Neural cell (in vitro differentiated cells): ENCODE results near the gene SOX30. TPM values are rescaled to one million over a fixed set of nuclear protein-coding genes. Genes with fewer than 3 reads are reported as not detected.

Experiments
- H2AFZ ChIP-seq: fragments of 200-600, 300-800 bp; sonication (generic), shearing (Covaris generic); 2 replicates; pipeline ENCODE4 v1.6.0; 2014; ENCODE audit warnings: low read depth, mild to moderate bottlenecking, antibody characterized with exemption, low read length, moderate library complexity
- H3F3A ChIP-seq: fragments of 200-600 bp; shearing (Covaris generic); 2 replicates; pipeline ENCODE4 v1.6.1; 2016; ENCODE audit warnings: mild to moderate bottlenecking, moderate library complexity, mixed read lengths, antibody characterized with exemption, low read length; ENCODE audit not compliant: insufficient read depth, poor library complexity, severe bottlenecking
- H3K27ac ChIP-seq: fragments of 200-600, 300-800 bp; sonication (generic), shearing (Covaris generic); 2 replicates; pipeline ENCODE4 v1.5.1; 2014; ENCODE audit warnings: mild to moderate bottlenecking, low read length, moderate library complexity
- H3K27me3 ChIP-seq: fragments of 300-800, 200-600 bp; sonication (generic), shearing (Covaris generic); 2 replicates; pipeline ENCODE4 v1.6.0; 2014; ENCODE audit warnings: mild to moderate bottlenecking, low read depth, low read length, moderate library complexity; ENCODE audit not compliant: insufficient read depth
- H3K36me3 ChIP-seq: fragments of 300-800, 200-600 bp; sonication (generic), shearing (Covaris generic); 2 replicates; pipeline ENCODE4 v1.5.1; 2014; ENCODE audit warnings: mild to moderate bottlenecking, antibody characterized with exemption, low read length, moderate library complexity; ENCODE audit not compliant: insufficient read depth
- H3K4me2 ChIP-seq: fragments of 300-800, 200-600 bp; sonication (generic), shearing (Covaris generic); 2 replicates; pipeline ENCODE4 v1.6.0; 2014; ENCODE audit warnings: mild to moderate bottlenecking, low read length
- H3K4me3 ChIP-seq: fragments of 300-800, 200-600 bp; sonication (generic), shearing (Covaris generic); 2 replicates; pipeline ENCODE4 v1.5.1; 2014; ENCODE audit warnings: mild to moderate bottlenecking, low read length, moderate library complexity
- H3K79me2 ChIP-seq: fragments of 200-600 bp; shearing (Covaris generic); replicated peaks from 2 replicates; pipeline ENCODE4 v1.6.0; 2014; ENCODE audit warnings: mild to moderate bottlenecking, low read length, moderate library complexity; ENCODE audit not compliant: insufficient read depth
- H3K9ac ChIP-seq: fragments of 300-800, 200-600 bp; sonication (generic), shearing (Covaris generic); 2 replicates; pipeline ENCODE4 v1.6.1; 2016; ENCODE audit warnings: mild to moderate bottlenecking, low read length, mixed read lengths
- H3K9me2 ChIP-seq: fragments of 200-600 bp; shearing (Covaris generic); 2 replicates; pipeline ENCODE4 v1.6.1; 2016; ENCODE audit warnings: mild to moderate bottlenecking, low read length, mixed read lengths; ENCODE audit not compliant: insufficient read depth
- H3K9me3 ChIP-seq: fragments of 200-600, 300-800 bp; sonication (generic), shearing (Covaris generic); 2 replicates; pipeline ENCODE4 v1.6.1; 2016; ENCODE audit warnings: mild to moderate bottlenecking, mixed run types, low read length, moderate library complexity, mixed read lengths
- H4K20me1 ChIP-seq: fragments of 200-600 bp; shearing (Covaris generic); 2 replicates; pipeline ENCODE4 v1.6.1; 2016; ENCODE audit warnings: mild to moderate bottlenecking, mixed run types; ENCODE audit not compliant: insufficient read depth
- CTCF ChIP-seq: fragments of 450-650 bp; IDR thresholded peaks from 2 replicates; pipeline ENCODE4 v1.5.1; 2014; ENCODE audit warnings: antibody characterized with exemption, mild to moderate bottlenecking, moderate library complexity; ENCODE audit not compliant: poor library complexity, severe bottlenecking
- EP300 ChIP-seq: fragments of 450-650 bp; conservative IDR thresholded peaks from 2 replicates; pipeline ENCODE4 v1.6.1; 2014; ENCODE audit warnings: antibody characterized with exemption, mild to moderate bottlenecking, moderate library complexity; ENCODE audit not compliant: poor library complexity, severe bottlenecking
- EZH2 ChIP-seq: fragments of 200-600, 300-800 bp; shearing (Covaris generic), sonication (generic); IDR thresholded peaks from 2 replicates; pipeline ENCODE4 v1.6.1; 2014; ENCODE audit warnings: antibody characterized with exemption, low read length, borderline replicate concordance, mild to moderate bottlenecking; ENCODE audit not compliant: insufficient read depth, poor library complexity, severe bottlenecking
- MXI1 ChIP-seq: fragments of 450-650 bp; conservative IDR thresholded peaks from 2 replicates; pipeline ENCODE4 v1.6.1; 2014; ENCODE audit warnings: antibody characterized with exemption, mild to moderate bottlenecking; ENCODE audit not compliant: poor library complexity, severe bottlenecking
- POLR2AphosphoS5 ChIP-seq: IDR thresholded peaks from 2 replicates; pipeline ENCODE4 v1.6.1; 2012
- RAD21 ChIP-seq: fragments of 450-650 bp; conservative IDR thresholded peaks from 2 replicates; pipeline ENCODE4 v1.6.1; 2014; ENCODE audit warnings: antibody characterized with exemption, mild to moderate bottlenecking, moderate library complexity
- REST ChIP-seq: IDR thresholded peaks from 2 replicates; pipeline ENCODE4 v1.6.1; 2012; ENCODE audit warnings: borderline replicate concordance
- SMC3 ChIP-seq: fragments of 450-650 bp; conservative IDR thresholded peaks from 2 replicates; pipeline ENCODE4 v1.6.1; 2014; ENCODE audit warnings: antibody characterized with exemption, mild to moderate bottlenecking, moderate library complexity; ENCODE audit not compliant: poor library complexity
- TAF1 ChIP-seq: IDR thresholded peaks from 2 replicates; pipeline ENCODE4 v1.6.1; 2012; ENCODE audit warnings: low read depth
- polyA plus RNA-seq: library from polyadenylated mRNA; depleted of rRNA; stranded (reverse); fragments of >200 nt; gene quantifications from 2 replicates; pipeline ENCODE4 v1.2.3, GENCODE V29; 2014

SOX30 gene
- polyA plus RNA-seq, 1 donor from 2014 or later, result not detected

- no peaks in the 10 kb centered on the region for H3K27me3 ChIP-seq
- H3K4me3 ChIP-seq, result no peak overlapping the region
- H2AFZ ChIP-seq, result no peak overlapping the region
- no peak overlapping the region for H3K27ac ChIP-seq
- peaks cover 8% of the 10 kb centered on the region for H3K9me3 ChIP-seq
- no peaks in the 10 kb centered on the region for H4K20me1 ChIP-seq
- H3K79me2 ChIP-seq, result no peaks in the 10 kb centered on the region
- H3K9me2 ChIP-seq, result no peaks in the 10 kb centered on the region
- H3K9ac ChIP-seq, result no peak overlapping the region
- H3F3A ChIP-seq, result no peaks in the 10 kb centered on the region
- TF ChIP-seq MXI1 (no peak), TAF1 (no peak)
- H3K4me2 ChIP-seq, result no peak overlapping the region
- no peaks in the 10 kb centered on the region for H3K36me3 ChIP-seq
These were observed 438 bp downstream of the SOX30 start for GRCh38 chr5:157651623-157652376.

GRCh38 chr5:157650991-157651611, 1.1 kb downstream of the SOX30 start:
- H3K4me3 ChIP-seq, result no peak overlapping the region

More at GRCh38 chr5:157650991-157651611, 1.1 kb downstream of the SOX30 start:
- Histone ChIP-seq H4K20me1 (no peaks in the 10 kb centered on the region), H3K36me3 (no peaks in the 10 kb centered on the region), H3K4me2 (no peak overlapping the region), H3K27ac (no peak overlapping the region), H3K27me3 (no peaks in the 10 kb centered on the region), H3K9ac (no peak overlapping the region), H3K9me2 (no peaks in the 10 kb centered on the region), H3F3A (no peaks in the 10 kb centered on the region), H3K9me3 (peaks cover 8% of the 10 kb centered on the region), H3K79me2 (no peaks in the 10 kb centered on the region), H2AFZ (no peak overlapping the region)
- TF ChIP-seq EZH2 (no peak), RAD21 (no peak), REST (no peak), EP300 (no peak), POLR2AphosphoS5 (no peak), MXI1 (no peak), TAF1 (no peak), SMC3 (no peak), CTCF (no peak)
